Fibroblast of upper back skin (primary cell): ENCODE measurements around the gene ATP5F1D.
"Not testable (repeated sequence)": the region's sequence is repeated elsewhere in the genome, so short reads cannot be mapped to it uniquely, and the experiment has no call there.

ENCODE experiments used
- DNase-seq: peaks from one replicate; pipeline ENCODE4 v3.0.0-alpha.2; 2013

ATP5F1D gene

GRCh38 chr19:1241417-1242095, at the start of gene ATP5F1D:
TSS of gene ATP5F1D (plus strand) at chr19:1241751. CDS start at chr19:1241851, 100 bp downstream.
- peak; percentile 93 for DNase-seq

GRCh38 chr19:1199531-1199930, 42.0 kb upstream of the ATP5F1D start:
- no peak for DNase-seq

- DNase-seq = not testable (repeated sequence)
Observed at GRCh38 chr19:1200614-1201013, 40.9 kb upstream of the ATP5F1D start.

GRCh38 chr19:1205114-1206099, 36.1 kb upstream of the ATP5F1D start, which contains the start of gene STK11:
TSS of gene STK11 (plus strand) at chr19:1205778. CDS start at chr19:1206914, 1,136 bp downstream.
- peak; percentile 97 for DNase-seq

- no peak for DNase-seq
Observed at GRCh38 chr19:1206150-1206863, 35.2 kb upstream of the ATP5F1D start.

GRCh38 chr19:1206864-1207450, 34.6 kb upstream of the ATP5F1D start:
- no peak for DNase-seq

GRCh38 chr19:1208830-1209229, 32.7 kb upstream of the ATP5F1D start:
- not testable (repeated sequence) for DNase-seq

- DNase-seq = no peak
Observed at GRCh38 chr19:1210227-1210538, 31.4 kb upstream of the ATP5F1D start.

GRCh38 chr19:1211494-1212234, 29.9 kb upstream of the ATP5F1D start:
- no peak for DNase-seq

- peak; percentile 44 for DNase-seq
Observed at GRCh38 chr19:1213391-1214286, 27.9 kb upstream of the ATP5F1D start.

- no peak for DNase-seq
Observed at GRCh38 chr19:1214299-1214861, 27.2 kb upstream of the ATP5F1D start.

GRCh38 chr19:1214862-1215731, 26.5 kb upstream of the ATP5F1D start:
- no peak for DNase-seq

- DNase-seq = no peak
Observed at GRCh38 chr19:1216756-1217155, 24.8 kb upstream of the ATP5F1D start.

- no peak for DNase-seq
Observed at GRCh38 chr19:1217366-1217765, 24.2 kb upstream of the ATP5F1D start.

- no peak for DNase-seq
Observed at GRCh38 chr19:1218751-1219567, 22.6 kb upstream of the ATP5F1D start.

- DNase-seq = no peak
Observed at GRCh38 chr19:1219786-1220476, 21.6 kb upstream of the ATP5F1D start.

GRCh38 chr19:1220477-1220930, 21.0 kb upstream of the ATP5F1D start:
- DNase-seq = no peak
